Naive thymus-derived CD4-positive, alpha-beta T cell (primary cell): ENCODE results near the gene CD180. TPM values are rescaled to one million over a fixed set of nuclear protein-coding genes. Genes with fewer than 3 reads are reported as not detected.

Experiments
- ATAC-seq: fragments of 150-1000 bp; cut with Tn5 transposase; 2 replicates; pipeline ENCODE4 v1.10.0; 2021; ENCODE audit warnings: mild to moderate bottlenecking, moderate library complexity
- CTCF ChIA-PET: fragments of 350-600 bp; sonication (Branson Sonifier 250); formaldehyde crosslinking; loops from one replicate; lab custom pipeline; 2021; ENCODE audit warnings: antibody characterized with exemption; lab: Charles Lee
- POLR2A ChIA-PET: fragments of 350-600 bp; sonication (Branson Sonifier 250); formaldehyde crosslinking; loops from one replicate; lab custom pipeline; 2021; ENCODE audit warnings: antibody characterized with exemption, inconsistent platforms; lab: Charles Lee
- DNase-seq, 9 donors: peaks; one replicate each; pipeline versions ENCODE4 v3.0.0 to v3.0.0-alpha.2; 2020 to 2022; ENCODE audit warnings: mixed read lengths in 1 of 9
- H3K27ac ChIP-seq: one replicate; pipeline ENCODE4 v1.7.0; 2013; ENCODE audit warnings: mild to moderate bottlenecking, low read depth, low read length, moderate library complexity
- H3K27me3 ChIP-seq, 2 donors: one replicate each; pipeline ENCODE4 v1.7.0; 2013; ENCODE audit warnings: low read length in 2 of 2, mild to moderate bottlenecking in 2 of 2, moderate library complexity in 2 of 2; ENCODE audit not compliant: control insufficient read depth in 2 of 2, insufficient read depth in 2 of 2
- H3K36me3 ChIP-seq, 3 experiments: 1 replicate in 2 of 3; 2 replicates in 1 of 3; pipeline ENCODE4 v1.7.0; 2013; ENCODE audit warnings: low read length in 3 of 3, mild to moderate bottlenecking in 3 of 3, moderate library complexity in 1 of 3; ENCODE audit not compliant: insufficient read depth in 3 of 3, control insufficient read depth in 2 of 3
- H3K4me1 ChIP-seq, 2 donors: one replicate each; pipeline ENCODE4 v1.7.0; 2013; ENCODE audit warnings: low read length in 2 of 2, mild to moderate bottlenecking in 2 of 2, moderate library complexity in 1 of 2; ENCODE audit not compliant: control insufficient read depth in 2 of 2, insufficient read depth in 2 of 2
- H3K4me3 ChIP-seq: 2 replicates; pipeline ENCODE4 v1.7.0; 2013; ENCODE audit warnings: mild to moderate bottlenecking, low read length
- H3K9me3 ChIP-seq, 3 experiments: 1 replicate in 2 of 3; 2 replicates in 1 of 3; pipeline ENCODE4 v1.7.0; 2013; ENCODE audit warnings: low read length in 3 of 3; ENCODE audit not compliant: control insufficient read depth in 2 of 3
- H3K27ac Mint-ChIP-seq, 9 donors: one replicate each; pipeline ENCODE4 v1.8.0; 2020 to 2022; ENCODE audit warnings: mixed read lengths in 9 of 9, mild to moderate bottlenecking in 8 of 9, moderate library complexity in 5 of 9, inconsistent platforms in 2 of 9
- H3K27me3 Mint-ChIP-seq, 5 donors: one replicate each; pipeline ENCODE4 v1.8.0; 2021 to 2022; ENCODE audit warnings: mixed read lengths in 5 of 5, mild to moderate bottlenecking in 1 of 5
- H3K36me3 Mint-ChIP-seq, 5 donors: one replicate each; pipeline ENCODE4 v1.8.0; 2020 to 2022; ENCODE audit warnings: mixed read lengths in 5 of 5, mild to moderate bottlenecking in 3 of 5, inconsistent platforms in 1 of 5
- H3K4me1 Mint-ChIP-seq, 7 donors: one replicate each; pipeline ENCODE4 v1.8.0; 2020 to 2022; ENCODE audit warnings: mixed read lengths in 7 of 7, mild to moderate bottlenecking in 3 of 7, inconsistent platforms in 1 of 7
- H3K4me3 Mint-ChIP-seq, 10 donors: one replicate each; pipeline ENCODE4 v1.8.0; 2020 to 2022; ENCODE audit warnings: mild to moderate bottlenecking in 10 of 10, mixed read lengths in 10 of 10, moderate library complexity in 6 of 10, inconsistent platforms in 2 of 10
- H3K9me3 Mint-ChIP-seq, 11 donors: one replicate each; pipeline ENCODE4 v1.8.0; 2020 to 2022; ENCODE audit warnings: mixed read lengths in 11 of 11, mild to moderate bottlenecking in 4 of 11, inconsistent platforms in 1 of 11, moderate library complexity in 1 of 11
- intact Hi-C, 2 donors: fragments of 100-400 bp; cut with micrococcal nuclease; formaldehyde crosslinking; loops; one replicate each; pipeline ENCODE4 v1.15.1; 2023
- polyA plus RNA-seq, 2 donors: library from polyadenylated mRNA; unstranded; fragments of 300-500 nt; fragmentation: Illumina TruSeq; gene quantifications; one replicate each; pipeline ENCODE4 v1.2.3, GENCODE V29; 2021
- total RNA-seq, 6 experiments: library from RNA in 5 of 6; stranded (reverse) in 5 of 6; gene quantifications; 1 replicate in 5 of 6; 2 replicates in 1 of 6; pipeline ENCODE4 v1.2.3 and lab custom pipeline; 2021 to 2026

CD180 gene
- total and polyA plus RNA-seq, 7 experiments from 2014 or later = 0.20 to 6.4 (median 0.65) TPM

- Histone ChIP-seq H3K9me3 (no peaks in the 10 kb centered on the region), H3K27ac (no peak overlapping the region), H3K4me3 (no peak overlapping the region), H3K27me3 (no peaks in the 10 kb centered on the region), H3K36me3 (peaks cover 0 to 60% (median 8%) of the 10 kb centered on the region in 3 experiments), H3K4me1 (no peaks in the 10 kb centered on the region)
- H3K9me3 Mint-ChIP-seq = no peaks in the 10 kb centered on the region
- ATAC-seq (no peak), DNase-seq (no peak)
- peak overlapping the region in 1 of 9 donors; percentile 1 for H3K27ac Mint-ChIP-seq
- CTCF ChIA-PET = interaction anchor here (1.3 kb wide), 1 partner anchor 24 kb away, joined by 3 read pairs; no protein-coding TSS in a partner anchor
- H3K36me3 Mint-ChIP-seq = peaks cover 23 to 72% (median 48%) of the 10 kb centered on the region in 5 donors
- POLR2A ChIA-PET = interaction anchor here (0.7 kb wide), 3 partner anchors 16 to 1129 kb away, joined by 3 read pairs; no protein-coding TSS in a partner anchor
- H3K27me3 Mint-ChIP-seq = no peaks in the 10 kb centered on the region
- H3K4me3 Mint-ChIP-seq = no peak overlapping the region
- intact Hi-C loops = no loop called here
- peaks cover 0 to 2% (median 0%) of the 10 kb centered on the region in 7 donors for H3K4me1 Mint-ChIP-seq
Observed at GRCh38 chr5:67142816-67143215, 53.8 kb downstream of the CD180 start.

DNA sequence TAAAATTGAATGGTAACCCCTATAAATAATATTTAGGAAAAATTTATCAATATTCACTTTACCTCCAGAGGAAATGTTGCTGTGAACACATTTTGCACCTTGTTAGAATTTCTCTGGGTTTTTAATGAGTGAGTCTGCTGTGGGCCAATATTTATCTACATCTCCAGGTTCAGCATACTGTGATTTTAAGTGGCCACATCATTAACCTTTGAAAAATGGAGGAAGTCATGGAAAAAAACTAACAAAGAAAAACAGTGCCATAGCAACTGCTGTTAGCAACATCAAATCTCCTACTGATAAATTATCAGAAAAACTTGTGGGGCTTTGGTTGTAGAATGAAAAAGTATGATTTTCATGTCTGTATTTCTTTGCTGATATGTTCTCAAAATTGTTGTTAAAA, 55.0 kb downstream of the CD180 start:
- DNase-seq (no peak), ATAC-seq (no peak)
- H3K27ac ChIP-seq = no peak overlapping the region
- H3K4me3 ChIP-seq = no peak overlapping the region
- ChIA-PET POLR2A (no interaction called here), CTCF (no interaction called here)
- Mint-ChIP-seq H3K4me3 (no peak overlapping the region), H3K4me1 (no peaks in the 10 kb centered on the region), H3K27ac (peak overlapping the region in 1 of 9 donors; percentile 26), H3K27me3 (no peaks in the 10 kb centered on the region), H3K9me3 (no peaks in the 10 kb centered on the region), H3K36me3 (peaks cover 19 to 63% (median 48%) of the 10 kb centered on the region in 5 donors)
- intact Hi-C loops = no loop called here
- H3K4me1 ChIP-seq = no peaks in the 10 kb centered on the region
- H3K27me3 ChIP-seq = no peaks in the 10 kb centered on the region
- H3K36me3 ChIP-seq = peaks cover 0 to 56% (median 8%) of the 10 kb centered on the region in 3 experiments
- H3K9me3 ChIP-seq = no peaks in the 10 kb centered on the region

GRCh38 chr5:67140413-67140812, 56.2 kb downstream of the CD180 start:
- no peak for DNase-seq
- no peak overlapping the region for H3K4me3 Mint-ChIP-seq
- Histone ChIP-seq H3K36me3 (peaks cover 0 to 47% (median 8%) of the 10 kb centered on the region in 3 experiments), H3K9me3 (no peaks in the 10 kb centered on the region), H3K27ac (no peak overlapping the region), H3K4me3 (no peak overlapping the region), H3K27me3 (no peaks in the 10 kb centered on the region), H3K4me1 (no peaks in the 10 kb centered on the region)
- intact Hi-C loops = no loop called here
- H3K27me3 Mint-ChIP-seq = no peaks in the 10 kb centered on the region
- no peak for ATAC-seq
- POLR2A ChIA-PET = no interaction called here
- CTCF ChIA-PET = no interaction called here
- H3K36me3 Mint-ChIP-seq = peaks cover 19 to 68% (median 49%) of the 10 kb centered on the region in 5 donors
- H3K27ac Mint-ChIP-seq = no peak overlapping the region
- H3K9me3 Mint-ChIP-seq = no peaks in the 10 kb centered on the region
- H3K4me1 Mint-ChIP-seq = no peaks in the 10 kb centered on the region

DNA sequence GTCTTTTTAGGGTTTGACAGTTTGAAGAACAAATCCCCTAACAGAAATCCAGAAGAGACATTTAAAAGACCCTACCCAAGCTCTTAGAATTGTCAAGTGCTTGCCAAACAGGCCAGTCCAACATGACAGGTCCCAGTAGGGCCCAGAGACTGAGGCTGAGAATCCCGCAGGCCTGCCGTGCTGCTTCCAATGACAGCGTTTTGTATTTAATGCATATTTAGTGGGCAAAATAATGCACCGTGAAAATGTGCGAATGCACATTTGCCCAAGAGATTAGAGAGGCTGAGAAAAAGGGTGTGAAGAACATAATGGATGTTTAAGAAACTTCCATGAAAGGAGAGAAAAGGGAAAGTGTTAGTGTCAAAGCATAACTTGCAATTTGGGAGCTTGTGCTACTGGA, 57.6 kb downstream of the CD180 start:
- Mint-ChIP-seq H3K4me1 (no peaks in the 10 kb centered on the region), H3K9me3 (no peaks in the 10 kb centered on the region), H3K27me3 (no peaks in the 10 kb centered on the region), H3K4me3 (no peak overlapping the region), H3K36me3 (peaks cover 18 to 63% (median 48%) of the 10 kb centered on the region in 5 donors), H3K27ac (no peak overlapping the region)
- ATAC-seq (no peak), DNase-seq (no peak)
- intact Hi-C loops = no loop called here
- Histone ChIP-seq H3K4me3 (no peak overlapping the region), H3K4me1 (no peaks in the 10 kb centered on the region), H3K9me3 (no peaks in the 10 kb centered on the region), H3K27me3 (no peaks in the 10 kb centered on the region), H3K36me3 (peaks cover 0 to 45% (median 5%) of the 10 kb centered on the region in 3 experiments), H3K27ac (no peak overlapping the region)
- POLR2A ChIA-PET = no interaction called here
- CTCF ChIA-PET = interaction anchor here (0.9 kb wide), 1 partner anchor 71 kb away, joined by 3 read pairs; no protein-coding TSS in a partner anchor

DNA sequence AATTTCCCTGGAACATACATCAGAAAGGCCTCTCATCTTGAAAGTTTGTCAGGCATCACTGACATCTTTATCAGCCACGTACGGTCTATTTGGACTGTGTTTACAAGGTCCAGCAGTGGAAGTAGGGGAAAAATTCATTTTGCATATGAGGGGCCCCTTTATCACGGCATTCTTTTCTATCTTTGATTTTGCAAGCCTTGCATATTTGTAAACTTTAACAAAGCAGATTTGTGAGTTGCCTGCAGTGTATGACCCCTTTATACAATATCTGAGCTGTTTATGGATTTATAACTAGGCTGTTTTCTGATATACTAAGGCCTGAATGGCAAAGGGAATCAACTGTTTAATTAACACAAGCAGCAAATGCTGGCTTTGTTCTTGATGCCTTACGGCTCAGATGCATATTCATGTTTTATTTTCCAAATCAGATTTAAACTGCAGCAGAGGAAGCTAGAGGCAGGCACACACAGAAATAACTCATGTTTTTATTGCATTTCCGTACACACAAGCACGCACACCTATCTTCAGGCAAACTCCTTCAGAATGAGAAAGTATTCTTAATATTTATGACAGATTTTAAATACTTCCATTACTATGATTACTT, 61.1 kb downstream of the CD180 start:
- ATAC-seq = no peak
- Mint-ChIP-seq H3K4me1 (no peaks in the 10 kb centered on the region), H3K36me3 (peaks cover 7 to 56% (median 41%) of the 10 kb centered on the region in 5 donors), H3K9me3 (no peaks in the 10 kb centered on the region), H3K27me3 (no peaks in the 10 kb centered on the region), H3K4me3 (no peak overlapping the region), H3K27ac (no peak overlapping the region)
- Histone ChIP-seq H3K27ac (no peak overlapping the region), H3K4me1 (no peaks in the 10 kb centered on the region), H3K9me3 (no peaks in the 10 kb centered on the region), H3K36me3 (peaks cover 0 to 29% (median 0%) of the 10 kb centered on the region in 3 experiments), H3K27me3 (no peaks in the 10 kb centered on the region), H3K4me3 (no peak overlapping the region)
- POLR2A ChIA-PET = no interaction called here
- DNase-seq = no peak
- CTCF ChIA-PET = no interaction called here
- intact Hi-C loops = no loop called here

DNA sequence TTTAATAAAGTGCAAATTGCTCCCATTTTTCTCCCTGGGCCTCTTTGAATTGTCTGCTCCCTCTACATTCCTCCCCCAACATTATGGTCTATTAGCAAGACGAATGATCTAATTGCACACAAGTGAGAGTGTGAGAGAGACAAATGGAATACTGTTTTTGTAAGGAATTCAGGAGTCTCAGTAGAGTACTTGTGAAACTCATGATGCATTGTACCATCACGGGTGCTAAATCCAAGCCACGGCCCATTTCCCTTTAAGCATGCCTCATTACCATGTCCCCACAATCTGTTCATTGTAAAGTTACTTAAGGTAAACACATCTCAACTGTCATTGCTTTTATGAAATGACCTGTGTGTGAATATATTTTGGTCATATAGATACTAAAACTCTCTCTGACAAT, 62.8 kb downstream of the CD180 start:
- POLR2A ChIA-PET = no interaction called here

GRCh38 chr5:67133217-67133616, 63.4 kb downstream of the CD180 start:
- H3K27me3 ChIP-seq = no peaks in the 10 kb centered on the region
- Mint-ChIP-seq H3K4me1 (no peaks in the 10 kb centered on the region), H3K36me3 (peaks cover 7 to 58% (median 45%) of the 10 kb centered on the region in 5 donors), H3K4me3 (no peak overlapping the region), H3K27me3 (no peaks in the 10 kb centered on the region), H3K9me3 (no peaks in the 10 kb centered on the region), H3K27ac (no peak overlapping the region)
- no peaks in the 10 kb centered on the region for H3K4me1 ChIP-seq
- DNase-seq (no peak), ATAC-seq (no peak)
- H3K4me3 ChIP-seq = no peak overlapping the region
- H3K9me3 ChIP-seq = no peaks in the 10 kb centered on the region
- H3K27ac ChIP-seq = no peak overlapping the region
- POLR2A ChIA-PET = no interaction called here
- intact Hi-C loops = no loop called here
- CTCF ChIA-PET = interaction anchor here (0.6 kb wide), 1 partner anchor 1249 kb away, joined by 3 read pairs; no protein-coding TSS in a partner anchor
- H3K36me3 ChIP-seq = peaks cover 0 to 40% (median 0%) of the 10 kb centered on the region in 3 experiments

More for the DNA sequence above, 62.8 kb downstream of the CD180 start:
- H3K36me3 Mint-ChIP-seq = peaks cover 7 to 55% (median 40%) of the 10 kb centered on the region in 5 donors
- no peaks in the 10 kb centered on the region for H3K4me1 Mint-ChIP-seq
- H3K36me3 ChIP-seq = peaks cover 0 to 36% (median 0%) of the 10 kb centered on the region in 3 experiments
- no peak overlapping the region for H3K4me3 ChIP-seq
- ATAC-seq (no peak), DNase-seq (no peak)
- H3K27ac ChIP-seq = no peak overlapping the region
- H3K4me1 ChIP-seq = no peaks in the 10 kb centered on the region
- H3K9me3 Mint-ChIP-seq = no peaks in the 10 kb centered on the region
- H3K27me3 ChIP-seq = no peaks in the 10 kb centered on the region
- H3K27ac Mint-ChIP-seq = no peak overlapping the region
- no peak overlapping the region for H3K4me3 Mint-ChIP-seq
- CTCF ChIA-PET = interaction anchor here (0.6 kb wide), 1 partner anchor 1250 kb away, joined by 3 read pairs; no protein-coding TSS in a partner anchor
- no peaks in the 10 kb centered on the region for H3K27me3 Mint-ChIP-seq
- H3K9me3 ChIP-seq = no peaks in the 10 kb centered on the region
- intact Hi-C loops = no loop called here
